COR-L47 (cell line): ENCODE measurements around the gene FNBP1L.
"Not testable (repeated sequence)": the region's sequence is repeated elsewhere in the genome, so short reads cannot be mapped to it uniquely, and the experiment has no call there.

Experiments
- DNase-seq: peaks from one replicate; lab custom pipeline; 2025; lab: John Stamatoyannopoulos, UW

The FNBP1L gene

GRCh38 chr1:93573940-93574469 is 126.1 kb downstream of the FNBP1L start:
- no peak for DNase-seq

- no peak for DNase-seq
Measured at GRCh38 chr1:93574511-93574910, 126.6 kb downstream of the FNBP1L start.

GRCh38 chr1:93574991-93575390 is 127.1 kb downstream of the FNBP1L start:
- DNase-seq = no peak

GRCh38 chr1:93575621-93576284 is 127.8 kb downstream of the FNBP1L start:
- peak; percentile 44 for DNase-seq

GRCh38 chr1:93576346-93576745 is 128.4 kb downstream of the FNBP1L start:
- peak; percentile 90 for DNase-seq

- DNase-seq = no peak
Measured at GRCh38 chr1:93576746-93577145, 128.8 kb downstream of the FNBP1L start.

GRCh38 chr1:93577536-93578432 is 129.9 kb downstream of the FNBP1L start:
- no peak for DNase-seq

GRCh38 chr1:93578433-93578830 is 130.5 kb downstream of the FNBP1L start:
- no peak for DNase-seq

GRCh38 chr1:93578911-93579825 is 131.2 kb downstream of the FNBP1L start:
- DNase-seq = no peak

GRCh38 chr1:93579891-93580290 is 132.0 kb downstream of the FNBP1L start:
- DNase-seq = no peak

GRCh38 chr1:93581917-93582850 is 134.3 kb downstream of the FNBP1L start:
- no peak for DNase-seq

GRCh38 chr1:93584261-93585003 is 136.5 kb downstream of the FNBP1L start:
- DNase-seq = no peak

- DNase-seq = no peak
Measured at GRCh38 chr1:93585059-93585966, 137.4 kb downstream of the FNBP1L start.

GRCh38 chr1:93587354-93587753 is 139.4 kb downstream of the FNBP1L start:
- no peak for DNase-seq

- no peak for DNase-seq
Measured at GRCh38 chr1:93588206-93588605, 140.3 kb downstream of the FNBP1L start.

- no peak for DNase-seq
Measured at GRCh38 chr1:93588955-93589354, 141.0 kb downstream of the FNBP1L start.

GRCh38 chr1:93591291-93591675 is 143.4 kb downstream of the FNBP1L start:
- not testable (repeated sequence) for DNase-seq

GRCh38 chr1:93591676-93592550 is 144.0 kb downstream of the FNBP1L start:
- DNase-seq = peak; percentile 95
